H1 (cell line): ENCODE results near the gene STK11. TPM values are rescaled to one million over a fixed set of nuclear protein-coding genes. Genes with fewer than 3 reads are reported as not detected.

Source experiments
- USF2 ChIP-seq: IDR thresholded peaks from 2 replicates; pipeline ENCODE4 v1.6.1; 2011; ENCODE audit warnings: low read length, improper control_type of control experiment
- polyA plus RNA-seq, 7 experiments: library from polyadenylated mRNA; depleted of rRNA in 3 of 7; stranded (reverse) in 5 of 7; unstranded in 2 of 7; fragments of >200 nt in 5 of 7; fragments of 200-250 nt in 2 of 7; gene quantifications; 1 replicate in 5 of 7; 2 replicates in 1 of 7; 4 replicates in 1 of 7; pipeline versions ENCODE4 v1.2.1 to v1.2.3, GENCODE V29; 2011 to 2013; ENCODE audit warnings: missing spikeins in 2 of 7, mixed read lengths in 2 of 7
- total RNA-seq: library from RNA; stranded (reverse); fragmentation: NEBNext Ultra II Directional; extraction: Animal tissue kit (Norgen Biotek cat#: 25700); gene quantifications from 2 replicates; pipeline ENCODE4 v1.2.1, GENCODE V29; 2021

The STK11 gene
- total and polyA plus RNA-seq, 2 of the 8 experiments (the other 6 are each of a cell fraction or from before 2014, with no cell fraction given) = 45.3 to 70.7 TPM

GRCh38 chr19:1234955-1235380, 29.4 kb downstream of the STK11 start (continued):
- TF ChIP-seq USF2 = no peak
